Skin epidermis (tissue), 12 donors: ENCODE results near the gene TMEM79.
A peak's percentile ranks its signal among the peaks of the same experiment; 100 is the strongest.
"Not testable (repeated sequence)": the region's sequence is repeated elsewhere in the genome, so short reads cannot be mapped to it uniquely, and the experiment has no call there.

Source experiments
- H3K27ac ChIP-seq, 21 experiments: fragments of 200-600 bp; sonication (generic) in 11 of 21; one replicate each; pipeline ENCODE4 v1.5.0; 2020; ENCODE audit warnings: mild to moderate bottlenecking in 3 of 21, inconsistent platforms in 2 of 21, moderate library complexity in 2 of 21
- H3K4me3 ChIP-seq, 7 experiments: fragments of 200-600 bp; sonication (generic) in 2 of 7; one replicate each; pipeline ENCODE4 v1.5.0; 2020; ENCODE audit warnings: inconsistent platforms in 2 of 7, mild to moderate bottlenecking in 2 of 7, moderate library complexity in 1 of 7

The TMEM79 gene

GRCh38 chr1:156293098-156293434 lies 8.9 kb downstream of the TMEM79 start:
- H3K4me3 ChIP-seq = no peak overlapping the region
- peak overlapping the region in 2 of 21 experiments; percentile 18 to 28 for H3K27ac ChIP-seq

DNA sequence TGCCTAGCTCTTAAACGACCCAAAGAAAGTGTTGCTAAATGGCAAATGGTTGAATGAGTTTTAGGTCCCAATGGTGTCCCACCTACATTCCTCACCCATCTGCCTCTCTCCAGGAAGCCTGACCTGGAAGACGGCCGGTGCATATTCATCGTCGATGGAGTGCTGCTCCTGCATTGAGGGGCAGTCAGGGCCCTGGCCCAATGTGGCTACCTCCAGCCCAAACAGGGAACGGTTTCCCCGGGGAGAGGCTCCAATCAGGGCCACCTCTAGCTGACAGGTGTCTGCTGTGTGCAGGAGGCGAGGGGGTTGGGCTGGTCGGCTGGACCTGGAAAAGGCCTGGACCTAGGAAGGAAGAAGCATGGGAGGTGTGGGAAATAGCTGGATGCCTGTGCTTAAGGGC lies 9.8 kb downstream of the TMEM79 start:
- H3K4me3 ChIP-seq = no peak overlapping the region

GRCh38 chr1:156295391-156295947 lies 11.3 kb downstream of the TMEM79 start, which contains the start of gene GLMP:
Gene GLMP, minus strand, starts transcription at chr1:156295679. Its CDS starts 34 bp downstream, at chr1:156295645.
- H3K4me3 ChIP-seq = peak within 1 kb of the TSS; percentile 63 to 80 (median 68)
- peak within 1 kb of the TSS; percentile 37 to 89 (median 80) for H3K27ac ChIP-seq

More for the DNA sequence above, 9.8 kb downstream of the TMEM79 start:
- H3K27ac ChIP-seq = peak overlapping the region in 1 of 21 experiments; percentile 79

- no peak within 1 kb of the TSS for H3K27ac ChIP-seq
Measured at GRCh38 chr1:156298852-156299357, 14.8 kb downstream of the TMEM79 start, which contains the start of gene VHLL. Gene VHLL, minus strand, starts transcription at chr1:156299307. Its CDS starts 118 bp downstream, at chr1:156299189.

GRCh38 chr1:156303241-156303640 lies 19.1 kb downstream of the TMEM79 start:
- H3K27ac ChIP-seq = no peak overlapping the region

More at GRCh38 chr1:156298852-156299357, 14.8 kb downstream of the TMEM79 start, which contains the start of gene VHLL:
- no peak within 1 kb of the TSS for H3K4me3 ChIP-seq

DNA sequence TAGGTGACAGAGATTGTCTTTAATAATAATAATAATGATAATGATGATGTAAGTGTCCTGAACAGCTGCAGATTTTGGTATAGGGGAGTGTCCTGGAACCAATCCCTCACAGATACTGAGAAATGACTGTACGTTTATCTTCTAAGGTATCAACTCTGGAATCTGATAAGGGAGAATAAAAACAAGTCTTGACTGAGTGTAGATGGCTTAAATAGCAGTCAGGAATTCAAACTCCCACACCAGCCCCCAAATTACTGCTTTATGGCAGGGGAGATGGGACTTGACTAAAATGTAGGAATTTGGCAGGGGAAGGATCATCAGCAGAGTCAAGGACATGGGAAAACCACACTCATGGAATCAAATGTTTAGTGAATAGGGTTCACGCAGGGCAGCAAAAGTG lies 21.1 kb downstream of the TMEM79 start:
- no peak overlapping the region for H3K27ac ChIP-seq
- no peak overlapping the region for H3K4me3 ChIP-seq

More at GRCh38 chr1:156303241-156303640, 19.1 kb downstream of the TMEM79 start:
- no peak overlapping the region for H3K4me3 ChIP-seq

DNA sequence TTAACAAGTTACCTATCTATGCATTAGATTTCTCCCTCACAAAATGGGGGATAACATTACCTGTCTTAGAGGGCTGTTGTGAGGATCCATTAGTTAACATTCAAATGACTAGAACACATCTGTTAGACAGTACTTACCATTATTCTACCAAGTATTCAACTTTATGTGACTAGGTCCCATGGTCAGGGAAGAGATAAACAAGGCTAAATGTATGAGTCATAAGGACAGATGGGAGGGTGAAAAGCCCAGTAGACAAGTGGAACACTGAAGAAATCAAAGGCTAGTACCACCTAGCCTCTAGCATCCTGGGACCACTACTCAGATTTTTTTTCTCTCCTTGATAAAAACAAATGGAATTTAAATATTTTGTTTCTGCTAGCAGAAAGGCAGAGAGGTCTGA lies 24.0 kb downstream of the TMEM79 start:
- H3K4me3 ChIP-seq = no peak overlapping the region
- no peak overlapping the region for H3K27ac ChIP-seq

GRCh38 chr1:156310962-156311361 lies 26.8 kb downstream of the TMEM79 start:
- peak overlapping the region in 1 of 21 experiments; percentile 56 for H3K27ac ChIP-seq
- H3K4me3 ChIP-seq = no peak overlapping the region

GRCh38 chr1:156316909-156317308 lies 32.8 kb downstream of the TMEM79 start:
- H3K27ac ChIP-seq = no peak overlapping the region
- H3K4me3 ChIP-seq = no peak overlapping the region

DNA sequence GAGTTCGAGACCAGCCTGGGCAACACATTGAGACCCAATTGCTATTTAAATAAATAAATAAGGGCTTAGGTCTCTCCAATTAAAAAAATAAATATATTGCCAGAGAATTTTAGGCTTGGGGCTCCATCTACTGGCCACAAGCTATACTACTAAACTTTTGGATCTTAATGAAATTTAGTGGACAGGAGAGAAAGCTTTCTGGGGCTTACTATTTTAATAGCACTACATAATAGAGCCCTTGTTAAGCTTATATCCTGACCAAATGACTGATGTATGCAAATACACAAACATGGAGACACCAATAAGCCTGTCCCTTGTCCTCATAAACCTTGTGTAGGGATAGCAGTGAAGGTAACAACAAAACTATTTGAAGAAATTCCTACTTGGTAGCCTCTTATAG lies 35.5 kb downstream of the TMEM79 start:
- Histone ChIP-seq H3K27ac (no peak overlapping the region), H3K4me3 (no peak overlapping the region)

GRCh38 chr1:156320560-156320959 lies 36.4 kb downstream of the TMEM79 start:
- Histone ChIP-seq H3K4me3 (no peak overlapping the region), H3K27ac (no peak overlapping the region)

DNA sequence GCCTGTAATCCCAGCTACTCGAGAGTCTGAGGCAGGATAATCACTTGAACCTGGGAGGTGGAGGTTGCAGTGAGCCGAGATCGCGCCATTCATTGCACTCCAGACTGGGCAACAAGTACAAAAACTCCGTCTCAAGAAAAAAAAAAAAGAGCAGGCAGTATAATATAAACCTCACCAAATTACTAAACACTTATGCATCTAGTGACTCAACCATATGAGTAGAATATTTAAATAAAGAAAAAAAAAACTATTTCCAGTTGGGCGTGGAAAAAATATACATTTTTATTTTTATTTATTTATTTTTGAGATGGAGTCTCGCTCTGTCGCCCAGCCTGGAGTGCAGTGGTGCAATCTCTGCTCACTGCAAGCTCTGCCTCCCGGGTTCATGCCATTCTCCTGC lies 39.1 kb downstream of the TMEM79 start:
- not testable (repeated sequence) for H3K27ac ChIP-seq, H3K4me3 ChIP-seq

DNA sequence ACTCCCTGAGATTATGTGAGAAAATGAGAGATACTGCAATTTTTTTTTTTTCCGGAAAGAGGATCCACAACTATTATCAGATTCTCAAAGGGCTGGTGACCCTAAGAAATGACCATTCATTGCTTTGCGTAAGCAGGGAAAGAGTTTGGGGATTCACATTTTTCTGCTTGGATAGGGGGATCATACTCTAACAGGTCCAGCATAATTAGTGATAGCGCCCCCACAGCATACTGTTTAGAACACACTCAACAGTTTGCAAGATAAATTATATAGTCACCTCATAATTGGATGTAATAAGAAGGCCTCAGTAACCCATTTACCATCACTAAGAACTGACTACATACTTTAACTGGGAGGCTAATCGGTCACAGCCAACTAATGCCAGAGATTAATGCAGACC lies 52.1 kb downstream of the TMEM79 start:
- peak overlapping the region in 1 of 7 experiments; percentile 70 for H3K4me3 ChIP-seq

DNA sequence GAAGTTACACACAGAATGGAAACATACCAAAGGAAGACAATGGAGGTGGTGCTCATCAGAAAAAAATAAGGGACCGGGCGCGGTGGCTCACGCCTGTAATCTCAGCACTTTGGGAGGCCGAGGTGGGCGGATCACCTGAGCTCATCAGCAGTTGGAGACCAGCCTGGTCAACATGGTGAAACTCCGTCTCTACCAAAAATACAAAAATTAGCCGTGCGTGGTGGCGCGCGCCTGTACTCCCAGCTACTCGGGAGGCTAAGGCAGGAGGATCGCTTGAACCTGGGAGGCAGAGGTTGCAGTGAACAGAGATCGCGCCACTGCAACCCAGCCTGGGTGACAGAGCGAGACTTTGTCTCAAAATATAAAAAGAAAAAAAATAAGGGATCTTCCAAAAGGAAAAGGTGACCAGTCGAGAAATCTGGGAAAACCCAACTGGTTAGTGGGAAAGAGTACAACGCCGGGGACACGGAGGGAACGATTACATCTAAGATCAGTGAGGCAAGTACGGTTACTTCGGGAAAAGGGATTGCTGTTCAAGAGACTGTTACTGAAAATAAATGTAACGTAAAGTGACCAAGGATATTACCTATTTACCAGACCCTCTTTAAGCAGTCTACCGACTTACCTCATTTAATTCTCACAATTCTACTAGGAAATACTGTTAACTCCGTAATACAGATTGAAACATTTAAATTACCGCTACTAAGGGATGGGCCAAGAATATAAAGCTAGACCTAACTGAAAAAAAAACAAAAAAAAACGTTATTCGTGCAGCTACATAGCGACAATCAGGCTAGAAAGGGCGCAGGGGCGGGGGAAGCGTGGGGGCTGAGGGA lies 53.1 kb downstream of the TMEM79 start:
- Histone ChIP-seq H3K27ac (peak overlapping the region in 20 of 21 experiments; percentile 12 to 90 (median 78)), H3K4me3 (peak overlapping the region; percentile 56 to 95 (median 72))

More for the DNA sequence above, 52.1 kb downstream of the TMEM79 start:
- H3K27ac ChIP-seq = peak overlapping the region in 1 of 21 experiments; percentile 6

GRCh38 chr1:156337888-156338179 lies 53.7 kb downstream of the TMEM79 start:
- H3K27ac ChIP-seq = peak overlapping the region in 20 of 21 experiments; percentile 12 to 90 (median 78)
- H3K4me3 ChIP-seq = peak overlapping the region; percentile 56 to 95 (median 72)

GRCh38 chr1:156338180-156338976 lies 54.3 kb downstream of the TMEM79 start, which contains the start of the genes CCT3 and TSACC:
Gene CCT3, minus strand, starts transcription at chr1:156338292. Its CDS starts 108 bp downstream, at chr1:156338184.
Gene TSACC, plus strand, starts transcription at chr1:156338526. Its CDS starts 1,232 bp downstream, at chr1:156339758.
- H3K4me3 ChIP-seq = peak within 1 kb of the TSS; percentile 56 to 95 (median 72)
- H3K27ac ChIP-seq = peak within 1 kb of the TSS in 20 of 21 experiments; percentile 62 to 90 (median 82)
